GM06990 (cell line): Measurements from ENCODE around the gene LRRC40.

Experiments
- DNase-seq: peaks from one replicate; pipeline ENCODE4 v3.0.0-alpha.2; 2011; ENCODE audit not compliant: insufficient read length; ENCODE audit errors: extremely low read depth
- H3K27me3 ChIP-seq: replicated peaks from 2 replicates; pipeline ENCODE4 v1.6.0; 2011; ENCODE audit warnings: low read length; ENCODE audit not compliant: control insufficient read depth, insufficient read depth
- H3K36me3 ChIP-seq: 2 replicates; pipeline ENCODE4 v1.5.1; 2011; ENCODE audit warnings: low read length; ENCODE audit not compliant: control insufficient read depth, insufficient read depth
- H3K4me3 ChIP-seq: replicated peaks from 2 replicates; pipeline ENCODE4 v1.5.1; 2011; ENCODE audit warnings: low read depth, mild to moderate bottlenecking, control low read depth, low read length
- TF ChIP-seq, protein P1 (sequence below): IDR thresholded peaks from 2 replicates; pipeline ENCODE4 v1.5.1; 2011; ENCODE audit warnings: low read length, control low read depth, mild to moderate bottlenecking, inconsistent platforms; ENCODE audit not compliant: insufficient read depth, poor library complexity, severe bottlenecking

LRRC40 gene

GRCh38 chr1:70221238-70222121 is 16.1 kb upstream of the LRRC40 start, which contains the start of gene SRSF11:
Gene SRSF11 (plus strand): TSS chr1:70221380. CDS start chr1:70221637, 257 bp downstream.
- peak within 1 kb of the TSS; percentile 88 for H3K4me3 ChIP-seq
- DNase-seq, result peak; percentile 97
- 0 out of 2 replicates have a peak, but pooled peaks cover 1% of the 10 kb centered on the region for H3K36me3 ChIP-seq
- H3K27me3 ChIP-seq, result no peaks in the 10 kb centered on the region
- TF ChIP-seq, protein P1, sequence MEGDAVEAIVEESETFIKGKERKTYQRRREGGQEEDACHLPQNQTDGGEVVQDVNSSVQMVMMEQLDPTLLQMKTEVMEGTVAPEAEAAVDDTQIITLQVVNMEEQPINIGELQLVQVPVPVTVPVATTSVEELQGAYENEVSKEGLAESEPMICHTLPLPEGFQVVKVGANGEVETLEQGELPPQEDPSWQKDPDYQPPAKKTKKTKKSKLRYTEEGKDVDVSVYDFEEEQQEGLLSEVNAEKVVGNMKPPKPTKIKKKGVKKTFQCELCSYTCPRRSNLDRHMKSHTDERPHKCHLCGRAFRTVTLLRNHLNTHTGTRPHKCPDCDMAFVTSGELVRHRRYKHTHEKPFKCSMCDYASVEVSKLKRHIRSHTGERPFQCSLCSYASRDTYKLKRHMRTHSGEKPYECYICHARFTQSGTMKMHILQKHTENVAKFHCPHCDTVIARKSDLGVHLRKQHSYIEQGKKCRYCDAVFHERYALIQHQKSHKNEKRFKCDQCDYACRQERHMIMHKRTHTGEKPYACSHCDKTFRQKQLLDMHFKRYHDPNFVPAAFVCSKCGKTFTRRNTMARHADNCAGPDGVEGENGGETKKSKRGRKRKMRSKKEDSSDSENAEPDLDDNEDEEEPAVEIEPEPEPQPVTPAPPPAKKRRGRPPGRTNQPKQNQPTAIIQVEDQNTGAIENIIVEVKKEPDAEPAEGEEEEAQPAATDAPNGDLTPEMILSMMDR, result no peak

GRCh38 chr1:70220517-70221237 is 15.3 kb upstream of the LRRC40 start:
- DNase-seq, result no peak

GRCh38 chr1:70220015-70220414 is 14.6 kb upstream of the LRRC40 start:
- TF ChIP-seq, protein P1, result no peak
- no peak for DNase-seq
- no peaks in the 10 kb centered on the region for H3K27me3 ChIP-seq
- H3K36me3 ChIP-seq, result peaks cover 4% of the 10 kb centered on the region
- no peak overlapping the region for H3K4me3 ChIP-seq

More at GRCh38 chr1:70220517-70221237, 15.3 kb upstream of the LRRC40 start:
- no peaks in the 10 kb centered on the region for H3K27me3 ChIP-seq
- TF ChIP-seq, protein P1, result no peak
- H3K36me3 ChIP-seq, result peaks cover 1% of the 10 kb centered on the region; the same call in 1 of the 2 replicates
- H3K4me3 ChIP-seq, result peak overlapping the region; percentile 88

- H3K36me3 ChIP-seq, result peaks cover 2% of the 10 kb centered on the region
- no peak for DNase-seq
Observed at GRCh38 chr1:70211541-70211940, 6.2 kb upstream of the LRRC40 start.

DNA sequence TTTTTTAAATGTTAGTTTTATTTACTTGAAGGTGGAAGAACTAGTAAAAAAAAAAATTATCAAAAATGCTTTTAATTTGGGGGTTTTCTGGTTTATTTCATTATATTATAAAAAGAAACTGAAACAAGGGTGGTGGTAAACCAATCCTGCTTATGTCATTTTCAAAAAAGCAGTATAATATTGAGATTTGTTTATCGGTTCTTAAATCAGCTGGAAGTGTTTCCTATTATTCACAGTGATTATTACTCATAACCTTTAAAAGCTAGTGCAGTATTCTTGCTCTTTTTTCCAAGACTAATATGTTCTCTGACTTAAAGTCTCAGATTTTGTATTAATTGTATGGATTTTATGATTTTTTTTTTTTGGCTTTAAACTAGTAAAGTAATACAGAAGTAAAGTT is 5.4 kb upstream of the LRRC40 start:
- H3K36me3 ChIP-seq, result peaks cover 2% of the 10 kb centered on the region
- TF ChIP-seq, protein P1, result no peak
- H3K27me3 ChIP-seq, result no peaks in the 10 kb centered on the region
- no peak for DNase-seq
- no peak overlapping the region for H3K4me3 ChIP-seq

More at GRCh38 chr1:70211541-70211940, 6.2 kb upstream of the LRRC40 start:
- Histone ChIP-seq H3K27me3 (no peaks in the 10 kb centered on the region), H3K4me3 (no peak overlapping the region)
- TF ChIP-seq, protein P1, result no peak
